PFSK-1 (cell line): Measurements from ENCODE around the gene PLA2G5.

Experiments
- FOXP2 ChIP-seq: optimal IDR thresholded peaks from 2 replicates; pipeline ENCODE3; 2011; ENCODE audit warnings: borderline replicate concordance, control low read depth, inconsistent platforms; ENCODE audit not compliant: insufficient read depth; ENCODE audit errors: extremely low read length, extremely low read depth
- POLR2AphosphoS5 ChIP-seq: IDR thresholded peaks from 2 replicates; pipeline ENCODE4 v1.6.1; 2012; ENCODE audit warnings: low read depth, mild to moderate bottlenecking, control low read depth, low read length, moderate library complexity
- SIN3A ChIP-seq: IDR thresholded peaks from 2 replicates; pipeline ENCODE4 v1.6.1; 2012; ENCODE audit warnings: mild to moderate bottlenecking, low read length, moderate library complexity, borderline replicate concordance; ENCODE audit not compliant: insufficient read depth
- TAF1 ChIP-seq: IDR thresholded peaks from 2 replicates; pipeline ENCODE4 v1.6.1; 2012; ENCODE audit warnings: low read length, control low read depth, borderline replicate concordance; ENCODE audit not compliant: insufficient read depth
- TF ChIP-seq, protein P1 (sequence below), 2 experiments: IDR thresholded peaks; 2 replicates each; pipeline versions ENCODE4 v1.6.1 to v1.8.0; 2011 to 2012; ENCODE audit warnings: low read depth in 2 of 2, low read length in 2 of 2, control low read depth in 1 of 2, inconsistent platforms in 1 of 2, mild to moderate bottlenecking in 1 of 2, moderate library complexity in 1 of 2; ENCODE audit not compliant: insufficient read depth in 1 of 2

DNA sequence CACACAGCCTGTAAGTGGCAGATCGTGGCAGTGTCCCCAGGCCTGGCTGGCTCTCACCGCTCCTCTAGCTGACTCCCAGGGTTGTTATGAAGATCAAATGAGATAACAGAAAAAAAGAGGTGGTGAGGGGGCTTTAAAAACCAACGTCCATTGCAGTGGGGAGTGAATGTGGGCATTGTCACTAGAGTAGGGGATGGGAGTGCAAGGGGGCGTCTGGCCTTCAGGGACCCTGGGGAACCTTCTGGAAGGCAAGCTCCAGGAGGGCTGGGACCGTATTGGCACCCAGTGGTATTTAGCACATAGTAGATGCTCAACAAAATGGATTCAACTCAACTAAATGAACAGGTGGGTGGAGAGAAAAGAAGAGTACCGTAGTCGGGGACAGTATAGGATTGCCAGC lies 45.9 kb downstream of the PLA2G5 start:
- TF ChIP-seq FOXP2 (no peak), TAF1 (no peak), SIN3A (no peak), POLR2AphosphoS5 (no peak)
- TF ChIP-seq, protein P1, sequence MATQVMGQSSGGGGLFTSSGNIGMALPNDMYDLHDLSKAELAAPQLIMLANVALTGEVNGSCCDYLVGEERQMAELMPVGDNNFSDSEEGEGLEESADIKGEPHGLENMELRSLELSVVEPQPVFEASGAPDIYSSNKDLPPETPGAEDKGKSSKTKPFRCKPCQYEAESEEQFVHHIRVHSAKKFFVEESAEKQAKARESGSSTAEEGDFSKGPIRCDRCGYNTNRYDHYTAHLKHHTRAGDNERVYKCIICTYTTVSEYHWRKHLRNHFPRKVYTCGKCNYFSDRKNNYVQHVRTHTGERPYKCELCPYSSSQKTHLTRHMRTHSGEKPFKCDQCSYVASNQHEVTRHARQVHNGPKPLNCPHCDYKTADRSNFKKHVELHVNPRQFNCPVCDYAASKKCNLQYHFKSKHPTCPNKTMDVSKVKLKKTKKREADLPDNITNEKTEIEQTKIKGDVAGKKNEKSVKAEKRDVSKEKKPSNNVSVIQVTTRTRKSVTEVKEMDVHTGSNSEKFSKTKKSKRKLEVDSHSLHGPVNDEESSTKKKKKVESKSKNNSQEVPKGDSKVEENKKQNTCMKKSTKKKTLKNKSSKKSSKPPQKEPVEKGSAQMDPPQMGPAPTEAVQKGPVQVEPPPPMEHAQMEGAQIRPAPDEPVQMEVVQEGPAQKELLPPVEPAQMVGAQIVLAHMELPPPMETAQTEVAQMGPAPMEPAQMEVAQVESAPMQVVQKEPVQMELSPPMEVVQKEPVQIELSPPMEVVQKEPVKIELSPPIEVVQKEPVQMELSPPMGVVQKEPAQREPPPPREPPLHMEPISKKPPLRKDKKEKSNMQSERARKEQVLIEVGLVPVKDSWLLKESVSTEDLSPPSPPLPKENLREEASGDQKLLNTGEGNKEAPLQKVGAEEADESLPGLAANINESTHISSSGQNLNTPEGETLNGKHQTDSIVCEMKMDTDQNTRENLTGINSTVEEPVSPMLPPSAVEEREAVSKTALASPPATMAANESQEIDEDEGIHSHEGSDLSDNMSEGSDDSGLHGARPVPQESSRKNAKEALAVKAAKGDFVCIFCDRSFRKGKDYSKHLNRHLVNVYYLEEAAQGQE (IDR thresholded peaks at IDR 0.05; ENCODE audit: insufficient read depth in 1 of 2, low read depth in 2 of 2, low read length in 2 of 2) = no peak
